HepG2 (cell line): ENCODE data around the gene NPBWR2. TPM values are rescaled to one million over a fixed set of nuclear protein-coding genes. Genes with fewer than 3 reads are reported as not detected.

Source experiments
- CENPX ChIP-seq: sonication (generic); formaldehyde crosslinking; IDR thresholded peaks from 2 replicates; pipeline ENCODE4 v1.9.0; 2021; ENCODE audit warnings: mild to moderate bottlenecking, missing genetic modification reagents, moderate library complexity
- GTF3A ChIP-seq: sonication (generic); formaldehyde crosslinking; conservative IDR thresholded peaks from 2 replicates; pipeline ENCODE4 v1.4.0; 2020; ENCODE audit warnings: mild to moderate bottlenecking, missing genetic modification reagents
- HMGXB4 ChIP-seq, 2 experiments: sonication (generic) in 1 of 2; formaldehyde crosslinking in 1 of 2; IDR thresholded peaks; 2 replicates each; pipeline versions ENCODE4 v1.4.0 to v1.6.1; 2018 to 2020; ENCODE audit warnings: missing genetic modification reagents in 2 of 2, borderline replicate concordance in 1 of 2, low read depth in 1 of 2, mild to moderate bottlenecking in 1 of 2, missing biosample characterization in 1 of 2
- MEIS2 ChIP-seq: sonication (generic); formaldehyde crosslinking; IDR thresholded peaks from 2 replicates; pipeline ENCODE4 v1.9.0; 2021; ENCODE audit warnings: mild to moderate bottlenecking, missing genetic modification reagents
- NFAT5 ChIP-seq: sonication (generic); formaldehyde crosslinking; IDR thresholded peaks from 2 replicates; pipeline ENCODE4 v1.4.0; 2020; ENCODE audit warnings: missing genetic modification reagents
- POLR2AphosphoS2 ChIP-seq: IDR thresholded peaks from 2 replicates; pipeline ENCODE4 v1.6.1; 2011; ENCODE audit warnings: low read depth, low read length, improper control_type of control experiment
- PRPF4 ChIP-seq: fragments of 200-400 bp; formaldehyde crosslinking; IDR thresholded peaks from 2 replicates; pipeline ENCODE4 v1.6.1; 2016; ENCODE audit warnings: low read length, low read depth; ENCODE audit not compliant: poor library complexity, severe bottlenecking
- RELA ChIP-seq: sonication (generic); formaldehyde crosslinking; IDR thresholded peaks from 2 replicates; pipeline ENCODE4 v1.4.0; 2020; ENCODE audit warnings: missing genetic modification reagents
- RORA ChIP-seq: sonication (generic); formaldehyde crosslinking; IDR thresholded peaks from 2 replicates; pipeline ENCODE4 v1.5.0; 2020; ENCODE audit warnings: mild to moderate bottlenecking, missing genetic modification reagents, moderate library complexity
- SOX5 ChIP-seq: IDR thresholded peaks from 2 replicates; pipeline ENCODE4 v1.6.1; 2016; ENCODE audit warnings: borderline replicate concordance
- TCF7L2 ChIP-seq: IDR thresholded peaks from 2 replicates; pipeline ENCODE4 v1.6.1; 2011; ENCODE audit warnings: mild to moderate bottlenecking, low read depth, low read length, moderate library complexity
- ZBTB7A ChIP-seq: sonication (generic); formaldehyde crosslinking; IDR thresholded peaks from 2 replicates; pipeline ENCODE4 v1.8.0; 2022; ENCODE audit warnings: mild to moderate bottlenecking, missing genetic modification reagents
- ZMAT3 ChIP-seq: sonication (generic); formaldehyde crosslinking; conservative IDR thresholded peaks from 2 replicates; pipeline ENCODE4 v1.7.0; 2021; ENCODE audit warnings: missing genetic modification reagents
- ZNF225 ChIP-seq: sonication (generic); formaldehyde crosslinking; IDR thresholded peaks from 2 replicates; pipeline ENCODE4 v1.4.0; 2020; ENCODE audit warnings: mild to moderate bottlenecking, missing genetic modification reagents
- ZNF431 ChIP-seq: sonication (generic); formaldehyde crosslinking; IDR thresholded peaks from 2 replicates; pipeline ENCODE4 v1.9.0; 2022; ENCODE audit warnings: missing genetic modification reagents, low read depth, mild to moderate bottlenecking, borderline replicate concordance
- ZNF44 ChIP-seq: sonication (generic); formaldehyde crosslinking; IDR thresholded peaks from 2 replicates; pipeline ENCODE4 v1.5.1; 2020; ENCODE audit warnings: mild to moderate bottlenecking, missing genetic modification reagents
- ZNF83 ChIP-seq: sonication (generic); formaldehyde crosslinking; IDR thresholded peaks from 2 replicates; pipeline ENCODE4 v1.4.0; 2020; ENCODE audit warnings: missing genetic modification reagents, mild to moderate bottlenecking, borderline replicate concordance
- polyA plus RNA-seq, 8 experiments: library from polyadenylated mRNA; depleted of rRNA in 3 of 8; stranded (reverse) in 7 of 8; unstranded in 1 of 8; fragments of >200 nt; fragmentation: Illumina TruSeq in 4 of 8; extraction: Trizol in 4 of 8; gene quantifications; 2 replicates each; pipeline versions ENCODE4 v1.2.1 to v1.2.3, GENCODE V29; 2011 to 2016; ENCODE audit warnings: low read depth in 4 of 8, missing spikeins in 1 of 8, mixed read lengths in 1 of 8; ENCODE audit not compliant: insufficient read depth in 1 of 8
- total RNA-seq, 5 experiments: library from RNA; depleted of rRNA; stranded (reverse); fragments of >200 nt; fragmentation: Illumina TruSeq; extraction: Trizol; gene quantifications; 2 replicates each; pipeline ENCODE4 v1.2.3, GENCODE V29; 2016; ENCODE audit warnings: low read depth in 1 of 5
- TF ChIP-seq, protein P1 (sequence below): sonication (generic); formaldehyde crosslinking; IDR thresholded peaks from 2 replicates; pipeline ENCODE4 v1.4.0; 2020; ENCODE audit warnings: mild to moderate bottlenecking, missing genetic modification reagents

Gene NPBWR2
- total and polyA plus RNA-seq, 2 of the 13 experiments (the other 11 are each of a cell fraction or from before 2014, with no cell fraction given): not detected

DNA sequence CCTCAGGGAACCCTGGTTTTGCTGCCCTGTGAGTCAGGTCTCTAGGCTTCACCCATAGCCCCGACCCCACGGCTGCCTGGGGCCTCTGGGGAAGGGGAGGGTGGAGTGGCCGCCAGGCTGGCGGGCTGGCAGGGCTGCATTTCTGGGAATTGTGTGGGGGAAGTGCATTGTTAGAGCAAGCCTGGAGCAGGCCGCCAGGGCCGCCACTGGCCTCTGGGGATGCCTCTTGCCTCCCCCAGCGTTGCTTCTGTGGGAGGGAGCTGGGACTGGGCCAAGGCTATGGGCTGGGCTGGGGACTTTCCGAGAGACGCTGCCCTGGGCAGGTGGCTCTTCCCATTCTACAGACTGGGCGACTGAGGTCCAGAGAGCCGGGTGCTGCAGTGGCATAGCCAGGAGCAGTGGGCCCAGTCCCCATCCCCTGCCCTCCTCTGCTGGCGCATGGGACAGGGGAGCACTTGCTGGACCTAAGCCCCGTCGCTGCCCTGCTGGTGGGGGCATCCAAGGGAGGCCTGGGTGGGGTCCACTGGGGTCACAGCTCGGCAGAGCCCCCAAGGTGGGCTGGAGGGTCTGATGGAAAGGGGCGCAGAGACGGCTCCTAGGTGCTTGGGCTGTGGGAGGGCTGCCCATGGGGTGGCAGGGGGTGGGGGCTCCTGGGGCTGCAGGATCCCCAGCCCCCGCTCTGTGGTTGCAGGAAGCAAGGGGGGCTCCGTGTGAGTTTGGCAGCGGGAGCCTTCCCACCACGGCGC is 51.3 kb downstream of the NPBWR2 start (continued):
- TF ChIP-seq MEIS2 (CRISPR knock-in tag) (no peak), NFAT5 (CRISPR knock-in tag) (no peak; the same call in 1 of the 2 replicates), RELA (peak; percentile 93), ZBTB7A (CRISPR knock-in tag) (peak; percentile 69; the same call in 1 of the 2 replicates), ZNF431 (CRISPR knock-in tag) (no peak), ZNF44 (CRISPR knock-in tag) (no peak), ZNF83 (CRISPR knock-in tag) (no peak), PRPF4 (peak; percentile 39), SOX5 (CRISPR knock-in tag) (peak; percentile 75), POLR2AphosphoS2 (no peak), CENPX (CRISPR knock-in tag) (no peak), TCF7L2 (no peak), HMGXB4 (CRISPR knock-in tag; IDR thresholded peaks at IDR 0.05; ENCODE audit: borderline replicate concordance in 1 of 2, low read depth in 1 of 2) (peak; percentile 16 to 55; a peak in 3 of 4 replicates), GTF3A (no peak), ZMAT3 (CRISPR knock-in tag) (no peak), ZNF225 (CRISPR knock-in tag) (peak; percentile 16; the same call in 1 of the 2 replicates), RORA (CRISPR knock-in tag) (no peak)
- TF ChIP-seq, protein P1, sequence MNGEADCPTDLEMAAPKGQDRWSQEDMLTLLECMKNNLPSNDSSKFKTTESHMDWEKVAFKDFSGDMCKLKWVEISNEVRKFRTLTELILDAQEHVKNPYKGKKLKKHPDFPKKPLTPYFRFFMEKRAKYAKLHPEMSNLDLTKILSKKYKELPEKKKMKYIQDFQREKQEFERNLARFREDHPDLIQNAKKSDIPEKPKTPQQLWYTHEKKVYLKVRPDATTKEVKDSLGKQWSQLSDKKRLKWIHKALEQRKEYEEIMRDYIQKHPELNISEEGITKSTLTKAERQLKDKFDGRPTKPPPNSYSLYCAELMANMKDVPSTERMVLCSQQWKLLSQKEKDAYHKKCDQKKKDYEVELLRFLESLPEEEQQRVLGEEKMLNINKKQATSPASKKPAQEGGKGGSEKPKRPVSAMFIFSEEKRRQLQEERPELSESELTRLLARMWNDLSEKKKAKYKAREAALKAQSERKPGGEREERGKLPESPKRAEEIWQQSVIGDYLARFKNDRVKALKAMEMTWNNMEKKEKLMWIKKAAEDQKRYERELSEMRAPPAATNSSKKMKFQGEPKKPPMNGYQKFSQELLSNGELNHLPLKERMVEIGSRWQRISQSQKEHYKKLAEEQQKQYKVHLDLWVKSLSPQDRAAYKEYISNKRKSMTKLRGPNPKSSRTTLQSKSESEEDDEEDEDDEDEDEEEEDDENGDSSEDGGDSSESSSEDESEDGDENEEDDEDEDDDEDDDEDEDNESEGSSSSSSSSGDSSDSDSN (CRISPR knock-in tag): peak; percentile 43
